K562 (cell line): ENCODE data around the gene TXLNA. TPM values are rescaled to one million over a fixed set of nuclear protein-coding genes. Genes with fewer than 3 reads are reported as not detected.
A peak's percentile ranks its signal among the peaks of the same experiment; 100 is the strongest.

Source experiments
- ATAC-seq: fragments of 200-7000 bp; cut with Tn5 transposase; 3 replicates; pipeline ENCODE4 v1.9.1; 2020; ENCODE audit warnings: moderate library complexity
- BruUV-seq: library from RNA; stranded (reverse); fragments of 400-500 nt; replicated peaks from 2 replicates; lab custom pipeline; 2021; lab: Mats Ljungman, UMichigan
- CTCF ChIA-PET: fragments of 300-600 bp; formaldehyde crosslinking; extraction: SDS; loops from one replicate; lab custom pipeline; 2021; ENCODE audit warnings: low intra/inter-chr PET ratio; lab: Yijun Ruan, JAX
- POLR2A ChIA-PET: fragments of 300-600, 350-650 bp; sonication (Branson Sonifier 250); formaldehyde crosslinking; extraction: SDS; loops from one replicate; lab custom pipeline; 2021; ENCODE audit warnings: antibody characterized with exemption, inconsistent platforms; lab: Yijun Ruan, JAX
- DNase-seq, 4 experiments: peaks; one replicate each; pipeline versions ENCODE4 v3.0.0 to v3.0.0-alpha.2; 2011 to 2018; ENCODE audit warnings: low spot score in 3 of 4, mixed read lengths in 3 of 4; ENCODE audit errors: extremely low read depth in 1 of 4
- FAIRE-seq: peaks from 2 replicates; lab custom pipeline; 2011; peaks lifted over from hg19 to GRCh38; lab: Jason Lieb, UNC
- H2AFZ ChIP-seq: 2 replicates; pipeline ENCODE4 v1.6.0; 2011; ENCODE audit warnings: low read depth, low read length, control low read depth, inconsistent platforms
- H3K27ac ChIP-seq: fragments of 200-600 bp; 3 replicates; pipeline ENCODE4 v1.8.0; 2011; ENCODE audit warnings: low read depth, mild to moderate bottlenecking, control low read depth, inconsistent platforms, low read length, moderate library complexity, mixed read lengths; ENCODE audit errors: extremely low read depth
- H3K27me3 ChIP-seq, 2 experiments: fragments of 300-600 bp in 1 of 2; 2 replicates in 1 of 2; 3 replicates in 1 of 2; pipeline versions ENCODE4 v1.6.0 to v1.8.0; 2011; ENCODE audit warnings: inconsistent platforms in 2 of 2, low read length in 2 of 2, mild to moderate bottlenecking in 1 of 2, mixed read lengths in 1 of 2, moderate library complexity in 1 of 2; ENCODE audit not compliant: control insufficient read depth in 2 of 2, insufficient read depth in 2 of 2
- H3K36me3 ChIP-seq: fragments of 300-600 bp; 3 replicates; pipeline ENCODE4 v1.8.0; 2011; ENCODE audit warnings: mild to moderate bottlenecking, low read length, inconsistent platforms; ENCODE audit not compliant: control insufficient read depth, insufficient read depth
- H3K4me1 ChIP-seq, 2 experiments: fragments of 200-600 bp in 1 of 2; replicated peaks in 1 of 2; 2 replicates in 1 of 2; 3 replicates in 1 of 2; pipeline versions ENCODE4 v1.5.1 to v1.8.0; 2011; ENCODE audit warnings: inconsistent platforms in 2 of 2, low read length in 2 of 2, mild to moderate bottlenecking in 1 of 2, mixed read lengths in 1 of 2, moderate library complexity in 1 of 2; ENCODE audit not compliant: control insufficient read depth in 2 of 2, insufficient read depth in 2 of 2
- H3K4me2 ChIP-seq: 2 replicates; pipeline ENCODE4 v1.6.1; 2011; ENCODE audit warnings: low read length, control low read depth, inconsistent platforms, mixed read lengths; ENCODE audit not compliant: insufficient read depth
- H3K4me3 ChIP-seq: fragments of 200-600 bp; sonication (generic), shearing (Covaris generic); 2 replicates; pipeline ENCODE4 v1.5.1; 2016; ENCODE audit warnings: control low read depth, inconsistent platforms
- H3K79me2 ChIP-seq: fragments of 200-600 bp; 3 replicates; pipeline ENCODE4 v1.8.0; 2011; ENCODE audit warnings: low read length, inconsistent platforms; ENCODE audit not compliant: control insufficient read depth, insufficient read depth
- H3K9ac ChIP-seq, 2 experiments: 2 replicates each; pipeline versions ENCODE4 v1.6.0 to v1.6.1; 2011; ENCODE audit warnings: low read depth in 2 of 2, low read length in 2 of 2, control low read depth in 1 of 2, inconsistent platforms in 1 of 2, mild to moderate bottlenecking in 1 of 2, mixed read lengths in 1 of 2; ENCODE audit not compliant: insufficient read depth in 1 of 2
- H3K9me1 ChIP-seq: one replicate; pipeline ENCODE4 v1.6.0; 2011; ENCODE audit warnings: inconsistent platforms, mild to moderate bottlenecking, low read length, moderate library complexity; ENCODE audit not compliant: control insufficient read depth, insufficient read depth
- H3K9me3 ChIP-seq: replicated peaks from 2 replicates; pipeline ENCODE4 v1.5.1; 2011; ENCODE audit warnings: low read depth, low read length, inconsistent platforms; ENCODE audit not compliant: control insufficient read depth, insufficient read depth
- H4K20me1 ChIP-seq: replicated peaks from 2 replicates; pipeline ENCODE4 v1.6.1; 2011; ENCODE audit warnings: low read length, inconsistent platforms, mixed read lengths; ENCODE audit not compliant: control insufficient read depth, insufficient read depth
- LEF1 ChIP-seq: fragments of 450-650 bp; IDR thresholded peaks from 2 replicates; pipeline ENCODE4 v1.6.1; 2016; ENCODE audit warnings: mild to moderate bottlenecking
- SIX5 ChIP-seq, 2 experiments: IDR thresholded peaks; 2 replicates each; pipeline ENCODE4 v1.6.1; 2011; ENCODE audit warnings: low read length in 2 of 2, borderline replicate concordance in 1 of 2, low read depth in 1 of 2, mild to moderate bottlenecking in 1 of 2, moderate library complexity in 1 of 2; ENCODE audit not compliant: insufficient read depth in 1 of 2
- SMARCA4 ChIP-seq: fragments of 450-650 bp; IDR thresholded peaks from 2 replicates; pipeline ENCODE4 v1.6.1; 2016
- THRAP3 ChIP-seq: fragments of 450-650 bp; IDR thresholded peaks from 2 replicates; pipeline ENCODE4 v1.6.1; 2016; ENCODE audit warnings: mild to moderate bottlenecking, inconsistent platforms, borderline replicate concordance
- TSHZ1 ChIP-seq: fragments of 250-450 bp; sonication (Bioruptor Pico); IDR thresholded peaks from 2 replicates; pipeline ENCODE4 v1.4.0; 2020; ENCODE audit warnings: mild to moderate bottlenecking, moderate library complexity
- ZNF644 ChIP-seq: fragments of 200-800 bp; sonication (Bioruptor generic); IDR thresholded peaks from 2 replicates; pipeline ENCODE4 v1.6.1; 2016; ENCODE audit warnings: low read depth, missing genetic modification characterization, missing compliant biosample characterization
- ZNF696 ChIP-seq: fragments of 250-450 bp; sonication (Bioruptor Pico); conservative IDR thresholded peaks from 2 replicates; pipeline ENCODE4 v1.4.0; 2020; ENCODE audit warnings: mild to moderate bottlenecking, moderate library complexity
- WGBS: fragments of 100-300 bp; shearing (Covaris generic); methylation state at CpG from one replicate; pipeline ENCODE4 v1.1.6; 2016; ENCODE audit warnings: low coverage, mixed read lengths; ENCODE audit not compliant: insufficient coverage; ENCODE audit errors: missing lambda C conversion rate; 5-methylcytosine and 5-hydroxymethylcytosine counted together
- in situ Hi-C: fragments of 300-500 bp; cut with MboI; formaldehyde crosslinking; loops from 4 replicates; pipeline ENCODE4 v1.15.0; 2018; ENCODE audit warnings: inconsistent platforms, mixed read lengths
- intact Hi-C: fragments of 100-400 bp; cut with micrococcal nuclease; formaldehyde crosslinking; loops from 2 replicates; pipeline ENCODE4 v1.14.2; 2022
- polyA plus RNA-seq, 8 experiments: library from polyadenylated mRNA; depleted of rRNA in 4 of 8; stranded (reverse) in 5 of 8; unstranded in 3 of 8; fragments of >200 nt; fragmentation: Nextera tagmentation in 2 of 8; fragmentation: Illumina TruSeq in 1 of 8; extraction: Ambion mirVana in 2 of 8; extraction: Trizol in 1 of 8; gene quantifications; 2 replicates each; pipeline versions ENCODE4 v1.2.1 to v1.2.3, GENCODE V29; 2011 to 2014; ENCODE audit warnings: inconsistent platforms in 1 of 8, missing spikeins in 1 of 8
- total RNA-seq, 7 experiments: library from RNA; depleted of rRNA in 6 of 7; stranded (reverse); fragments of >200 nt in 6 of 7; fragmentation: Illumina TruSeq in 2 of 7; extraction: Trizol in 2 of 7; gene quantifications; 2 replicates each; pipeline versions ENCODE4 v1.2.1 to v1.2.3, GENCODE V29; 2011 to 2021; ENCODE audit warnings: low replicate concordance in 1 of 7

Gene TXLNA
- total and polyA plus RNA-seq, 9 of the 15 experiments (the other 6 are each of a cell fraction or from before 2014, with no cell fraction given): 9.2 to 54.5 (median 39.3) TPM

DNA sequence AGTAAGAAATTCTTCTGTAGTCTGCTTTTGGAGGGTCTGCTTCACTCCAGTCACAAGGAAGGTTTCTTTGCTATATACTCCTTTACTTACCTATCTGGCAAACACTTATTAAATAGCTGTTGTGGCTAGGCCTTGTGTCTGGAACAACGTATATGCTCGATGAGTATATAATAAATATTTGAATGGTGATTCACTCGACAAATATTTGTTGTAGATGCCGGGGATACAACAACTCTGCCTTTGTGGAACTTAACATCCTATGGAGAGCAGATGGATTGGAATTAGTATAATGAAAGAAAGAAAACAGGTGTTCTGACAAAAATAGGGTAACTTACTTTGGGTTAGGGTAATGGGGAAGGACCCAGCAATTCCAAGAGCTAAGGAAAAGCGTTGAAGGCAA is 40.5 kb upstream of the TXLNA start:
- 63% methylated on average over 5 of the region's 5 CpGs for WGBS
- Histone ChIP-seq H3K4me3 (no peak overlapping the region), H3K27ac (peak overlapping the region; percentile 27; the same call in 1 of the 3 replicates), H3K9ac (no peak overlapping the region), H3K9me1 (no peaks in the 10 kb centered on the region), H4K20me1 (no peaks in the 10 kb centered on the region; the same call in none of the 2 replicates), H3K79me2 (peaks cover 92% of the 10 kb centered on the region), H3K4me2 (no peak overlapping the region), H3K4me1 (peaks cover 5 to 19% of the 10 kb centered on the region in 2 experiments), H3K36me3 (peaks cover 8% of the 10 kb centered on the region; the same call in 1 of the 3 replicates), H2AFZ (no peak overlapping the region), H3K27me3 (no peaks in the 10 kb centered on the region), H3K9me3 (no peaks in the 10 kb centered on the region)
- ATAC-seq (no peak), FAIRE-seq (no peak), DNase-seq (no peak)
- CTCF ChIA-PET: no interaction called here
- POLR2A ChIA-PET: interaction anchor here (1.3 to 3.8 kb wide), 2 partner anchors 10 to 27 kb away, joined by 5 to 23 read pairs; no protein-coding TSS in a partner anchor
- no TSS peak for BruUV-seq
- in situ Hi-C loops: no loop called here
- intact Hi-C loops: no loop called here
- TF ChIP-seq ZNF696 (CRISPR knock-in tag) (no peak), SIX5 (IDR thresholded peaks at IDR 0.05; ENCODE audit: borderline replicate concordance in 1 of 2, insufficient read depth in 1 of 2, low read depth in 1 of 2, low read length in 2 of 2) (no peak), SMARCA4 (no peak), THRAP3 (no peak), TSHZ1 (CRISPR knock-in tag) (no peak), ZNF644 (tag) (no peak), LEF1 (no peak)
